Inferior parietal cortex (tissue), 1 donor: ENCODE measurements around the gene MSH3.
"Not testable (repeated sequence)": the region's sequence is repeated elsewhere in the genome, so short reads cannot be mapped to it uniquely, and the experiment has no call there.

ENCODE experiments used
- DNase-seq: peaks from one replicate; pipeline ENCODE4 v3.0.0-alpha.2; 2016; ENCODE audit errors: extremely low spot score

Gene MSH3

DNA sequence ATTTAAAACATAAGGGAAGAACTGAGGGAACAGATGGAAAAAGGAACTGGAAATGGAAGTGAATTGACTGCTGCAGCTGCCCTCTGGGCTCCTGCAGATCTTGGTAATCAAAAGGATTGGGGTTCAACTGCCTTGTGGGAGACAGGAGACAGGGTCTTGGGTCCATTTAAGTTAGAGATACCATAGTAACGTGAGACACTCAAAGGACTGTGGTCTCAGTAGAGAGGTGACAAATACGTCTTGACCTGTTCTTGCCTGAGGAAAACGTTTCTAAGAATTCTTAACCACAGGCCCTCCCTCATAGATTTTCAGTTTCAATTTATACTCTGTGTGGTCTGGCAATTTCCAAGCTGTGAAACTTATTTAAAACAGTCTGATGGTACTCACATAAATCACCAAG is 101.2 kb downstream of the MSH3 start:
- DNase-seq: no peak

DNA sequence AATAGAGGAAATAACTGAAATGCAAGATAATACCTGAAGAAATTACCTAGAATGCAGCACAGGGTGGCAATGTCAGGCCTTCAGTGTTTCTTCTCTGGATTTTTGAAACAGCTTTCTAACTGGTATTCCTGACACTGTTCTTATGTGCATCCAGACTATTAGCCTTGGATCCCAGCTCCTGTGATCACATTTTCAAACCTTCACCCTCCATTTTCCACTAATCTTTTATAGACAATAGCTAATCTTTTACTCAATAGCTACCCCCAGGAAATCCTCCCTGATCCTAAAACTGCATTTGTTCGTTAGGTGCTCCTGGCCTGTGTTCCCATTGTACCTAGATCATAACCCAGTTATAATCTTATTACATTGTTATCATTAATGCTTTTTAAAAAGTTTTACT is 101.8 kb downstream of the MSH3 start:
- no peak for DNase-seq

DNA sequence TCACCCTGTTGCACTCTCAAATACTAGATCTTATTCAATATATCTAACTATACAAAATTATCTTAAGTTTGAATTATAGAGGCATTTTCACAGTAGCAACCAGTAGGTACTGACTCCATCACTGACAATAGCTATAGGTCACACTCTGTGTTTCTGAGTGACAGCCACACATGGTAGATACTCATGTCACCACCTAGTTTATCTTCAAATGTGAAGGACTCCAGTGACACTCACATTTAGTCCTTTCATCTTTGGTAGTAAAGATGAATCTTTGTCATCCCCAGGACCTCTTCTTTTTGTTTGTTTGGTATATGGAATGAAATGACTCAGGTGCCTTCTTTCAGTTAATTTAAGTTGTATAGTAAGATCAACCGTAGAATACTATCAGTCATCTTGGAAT is 102.8 kb downstream of the MSH3 start:
- no peak for DNase-seq

DNA sequence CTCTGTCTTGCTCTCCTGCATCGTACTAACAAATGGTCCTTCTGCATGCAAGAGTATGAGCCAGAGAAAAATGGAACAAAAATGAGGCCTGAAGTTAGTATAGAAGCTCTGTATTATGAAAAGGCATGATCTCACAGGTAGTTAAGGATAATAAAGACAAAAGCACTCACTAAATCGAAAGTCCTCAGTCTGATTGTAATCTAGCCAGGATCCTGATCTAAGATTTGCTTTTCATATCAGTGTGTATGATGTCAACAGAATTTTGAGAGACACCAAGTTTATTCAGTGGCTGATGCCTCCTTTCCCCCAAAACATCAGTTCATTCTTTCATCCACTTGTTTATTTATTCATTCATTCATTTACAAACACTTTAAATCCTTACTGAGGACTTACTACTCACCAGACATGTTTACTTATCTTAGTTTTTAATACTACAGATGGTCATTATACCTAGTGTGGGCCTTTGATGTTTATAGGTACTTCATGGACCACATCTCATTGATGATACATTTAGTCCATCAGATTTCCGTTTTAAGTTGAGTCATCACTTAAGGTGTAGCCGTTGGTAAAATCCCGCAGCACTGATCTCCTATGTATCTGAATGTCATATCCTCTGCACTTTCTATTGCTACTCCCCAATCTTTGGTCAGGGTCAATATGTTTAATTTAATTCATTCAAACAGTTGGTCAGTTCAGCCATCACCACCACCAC is 105.6 kb downstream of the MSH3 start:
- no peak for DNase-seq

DNA sequence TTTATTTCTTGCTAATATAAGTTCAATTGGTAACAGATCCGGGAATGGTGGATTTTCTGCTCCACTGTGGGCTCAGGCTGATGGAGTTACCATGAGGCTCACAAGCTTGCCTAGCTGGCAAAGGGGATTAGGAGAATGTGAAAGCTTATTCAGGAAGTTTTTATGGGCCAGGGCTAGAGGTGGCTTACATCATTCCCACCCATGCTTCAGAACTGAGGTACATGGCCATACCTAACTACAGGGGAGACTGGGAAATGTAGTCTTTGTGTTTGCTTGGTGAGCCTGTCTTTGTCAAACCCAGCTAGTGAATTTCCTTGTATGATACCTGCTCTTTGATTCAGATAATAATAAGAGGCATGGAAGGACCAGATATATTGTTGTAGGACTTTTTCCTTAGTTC is 106.2 kb downstream of the MSH3 start:
- no peak for DNase-seq

DNA sequence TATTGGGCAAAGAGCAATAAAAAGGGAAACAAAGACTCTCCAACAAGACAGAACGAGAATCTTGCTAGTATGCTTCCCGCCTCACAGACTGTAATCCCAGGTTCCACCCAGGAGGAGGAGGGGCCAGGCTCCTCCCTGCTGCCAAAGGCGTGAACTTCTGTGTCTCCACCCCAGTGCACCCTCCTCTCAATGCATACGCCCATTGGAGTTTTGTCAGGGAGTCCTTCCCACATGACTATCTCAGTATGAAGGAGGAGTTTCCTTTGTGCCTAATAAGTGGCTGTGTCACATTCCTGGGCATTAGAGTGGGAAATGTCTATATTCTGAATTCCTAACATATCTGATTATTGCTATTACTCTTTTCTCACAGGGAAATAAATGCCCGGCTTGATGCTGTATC is 106.7 kb downstream of the MSH3 start:
- no peak for DNase-seq

DNA sequence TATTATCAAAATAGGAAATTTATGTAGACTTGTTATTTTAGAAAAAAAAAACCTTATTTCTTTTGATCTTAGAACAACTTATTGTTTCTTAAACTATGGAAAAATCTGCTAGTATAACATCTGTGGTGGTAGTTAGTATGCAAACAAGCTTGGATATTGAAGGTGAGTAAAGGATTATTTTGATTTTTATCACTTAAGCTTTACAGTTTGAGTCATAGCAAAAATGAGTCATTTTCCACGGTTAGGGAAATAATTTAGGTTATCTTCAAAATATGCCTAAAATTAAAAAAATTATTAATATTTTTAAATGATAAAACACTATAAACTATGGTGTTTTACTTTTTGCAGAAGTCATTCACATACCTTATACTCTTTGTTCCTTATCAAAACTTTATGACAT is 107.5 kb downstream of the MSH3 start:
- DNase-seq: no peak

DNA sequence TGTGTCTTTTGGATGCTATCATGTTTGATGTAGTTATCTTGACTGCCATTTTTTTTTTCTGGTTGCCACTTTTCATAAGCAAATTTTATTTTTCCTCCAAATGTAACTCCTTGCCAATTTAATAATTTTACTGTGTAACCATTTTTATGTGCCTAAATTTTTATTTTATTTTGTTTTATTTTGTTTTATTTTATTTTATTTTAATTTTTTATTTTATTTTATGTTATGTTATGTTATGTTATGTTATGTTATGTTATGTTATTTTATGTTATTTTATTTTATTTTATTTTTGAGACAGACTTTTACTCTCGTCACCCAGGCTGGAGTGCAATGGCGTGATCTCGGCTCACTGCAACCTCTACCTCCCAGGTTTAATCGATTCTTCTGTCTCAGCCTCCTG is 108.1 kb downstream of the MSH3 start:
- DNase-seq: no peak

DNA sequence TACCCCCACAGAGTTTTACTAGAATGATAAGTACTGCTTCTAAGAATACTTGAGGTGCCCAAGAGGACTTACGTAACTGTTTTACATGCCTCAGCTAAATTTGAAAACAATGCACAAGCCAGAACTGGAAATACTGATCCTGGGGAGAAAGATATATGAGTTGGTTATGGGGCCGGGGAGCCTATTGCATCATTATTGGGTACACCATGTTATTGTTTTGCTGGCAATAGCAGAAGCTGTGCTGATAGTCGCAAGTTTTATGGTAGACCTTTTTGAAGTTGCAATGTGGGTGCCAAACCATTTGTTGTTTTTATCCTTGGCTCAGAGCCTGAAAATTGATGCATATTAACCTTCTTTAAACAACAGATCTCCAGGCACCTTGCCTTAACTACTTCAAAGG is 108.8 kb downstream of the MSH3 start:
- DNase-seq: no peak

DNA sequence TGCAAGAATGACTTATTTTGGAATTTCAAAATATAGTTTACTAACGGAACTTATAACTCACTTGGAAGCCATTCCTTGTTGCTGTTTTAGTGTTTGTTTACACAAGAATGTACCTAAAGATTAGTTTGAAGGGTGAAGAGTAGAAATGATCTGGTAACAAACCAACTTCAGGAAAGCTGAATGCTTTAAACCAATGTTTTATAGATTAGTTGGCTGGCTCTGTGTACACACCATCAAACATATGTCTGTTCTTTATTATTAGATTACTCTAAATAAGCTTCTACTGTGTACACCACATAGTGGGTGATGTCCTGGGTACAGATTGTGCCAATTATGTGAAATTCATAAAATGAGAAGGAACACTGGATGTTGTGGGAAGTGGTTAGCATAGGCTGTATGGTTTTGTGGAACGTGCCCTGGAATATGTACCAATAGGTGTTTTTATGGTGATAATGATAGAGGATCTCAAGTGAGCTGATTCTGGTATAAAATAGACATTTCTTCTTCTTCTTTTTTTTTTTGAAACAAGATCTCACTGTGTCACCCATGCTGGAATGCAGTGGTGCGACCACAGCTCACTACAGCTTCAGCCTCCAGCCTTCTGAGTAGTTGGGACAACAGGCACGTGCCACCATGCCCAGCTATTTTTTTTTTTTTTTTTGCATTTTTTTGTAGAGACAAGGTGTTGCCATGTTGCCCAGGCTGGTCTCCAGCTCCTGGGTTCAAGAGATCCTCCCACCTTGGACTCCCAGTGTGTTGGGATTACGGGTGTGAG is 109.6 kb downstream of the MSH3 start:
- DNase-seq: no peak

DNA sequence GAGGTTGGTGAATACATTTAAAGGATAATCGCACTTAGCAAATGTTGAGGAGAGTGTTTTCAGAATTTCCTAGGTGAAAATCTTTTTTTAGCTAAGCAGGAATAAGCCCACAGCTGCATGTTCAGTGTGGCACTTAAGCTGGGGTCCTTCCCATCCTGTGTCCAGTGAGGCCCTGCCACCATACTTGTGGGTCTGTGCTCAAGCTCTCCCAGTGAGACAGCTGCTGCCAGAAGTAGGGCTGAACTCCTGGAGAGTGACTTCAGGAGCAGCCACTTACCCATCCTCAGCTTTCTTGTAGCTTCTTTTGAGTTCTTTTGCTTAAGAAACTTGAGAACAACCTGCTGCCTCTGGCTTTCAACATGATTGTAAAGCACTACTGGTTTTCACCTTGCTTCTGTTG is 110.3 kb downstream of the MSH3 start:
- DNase-seq: no peak

DNA sequence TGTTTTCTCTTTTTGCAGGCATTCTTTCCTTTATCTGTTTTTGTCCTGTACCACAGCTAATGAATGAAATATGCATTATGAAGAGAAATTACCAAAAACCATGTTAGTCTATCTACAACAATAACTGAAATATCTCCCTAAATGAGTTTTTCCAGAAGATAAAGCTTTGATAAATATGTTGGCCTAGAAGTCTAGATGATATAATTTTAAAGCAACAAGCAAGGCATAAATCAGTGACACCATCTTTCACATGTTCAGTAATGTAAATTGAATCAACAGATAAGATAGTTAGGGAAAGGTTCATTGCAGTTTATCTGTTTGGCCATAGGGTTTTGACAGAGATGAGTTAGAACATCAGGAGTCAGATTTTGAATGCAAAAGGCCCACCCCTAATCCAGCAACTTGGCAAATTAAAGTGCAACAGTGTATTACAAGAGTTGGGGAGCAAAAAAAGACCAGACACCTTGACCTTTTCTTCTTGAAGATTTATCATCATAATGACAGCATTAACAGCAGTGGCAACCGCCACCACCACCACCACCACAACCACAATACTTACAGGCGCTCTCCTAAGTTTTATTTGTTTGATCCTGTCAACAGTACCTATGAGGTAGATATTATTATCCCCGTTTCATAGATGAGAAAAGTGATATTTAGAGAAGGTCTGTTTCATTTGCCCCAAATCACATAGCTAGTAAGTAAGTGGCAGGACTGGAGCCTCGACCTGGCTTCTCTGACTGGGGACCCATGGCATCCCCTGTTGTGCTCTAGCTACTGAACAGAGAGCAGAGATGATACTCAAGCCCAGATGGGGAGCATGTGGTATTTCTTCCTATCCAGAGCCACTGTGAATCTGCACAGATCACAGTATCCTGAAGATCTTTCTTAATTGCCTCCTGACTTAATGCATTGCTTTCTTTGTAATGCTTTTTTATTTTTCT is 123.2 kb downstream of the MSH3 start:
- no peak for DNase-seq

DNA sequence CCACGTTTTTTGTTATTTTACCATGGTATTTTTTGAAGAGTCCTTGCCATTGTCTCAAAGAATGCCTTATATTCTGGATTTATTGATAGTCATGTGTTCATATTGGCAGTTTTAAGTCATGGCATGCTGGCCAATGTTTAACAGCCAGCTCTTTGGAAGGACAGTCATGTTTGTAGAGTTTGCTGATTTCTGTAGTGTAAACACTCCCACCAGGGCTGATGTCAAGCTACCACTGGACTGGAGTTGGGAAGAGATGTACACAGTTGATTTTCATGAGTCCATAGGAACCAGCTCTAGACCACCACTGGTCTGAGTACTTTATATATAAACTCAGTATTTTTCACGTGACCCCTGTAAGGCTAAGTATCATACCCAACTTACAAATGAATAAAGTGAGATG is 125.6 kb downstream of the MSH3 start:
- no peak for DNase-seq

DNA sequence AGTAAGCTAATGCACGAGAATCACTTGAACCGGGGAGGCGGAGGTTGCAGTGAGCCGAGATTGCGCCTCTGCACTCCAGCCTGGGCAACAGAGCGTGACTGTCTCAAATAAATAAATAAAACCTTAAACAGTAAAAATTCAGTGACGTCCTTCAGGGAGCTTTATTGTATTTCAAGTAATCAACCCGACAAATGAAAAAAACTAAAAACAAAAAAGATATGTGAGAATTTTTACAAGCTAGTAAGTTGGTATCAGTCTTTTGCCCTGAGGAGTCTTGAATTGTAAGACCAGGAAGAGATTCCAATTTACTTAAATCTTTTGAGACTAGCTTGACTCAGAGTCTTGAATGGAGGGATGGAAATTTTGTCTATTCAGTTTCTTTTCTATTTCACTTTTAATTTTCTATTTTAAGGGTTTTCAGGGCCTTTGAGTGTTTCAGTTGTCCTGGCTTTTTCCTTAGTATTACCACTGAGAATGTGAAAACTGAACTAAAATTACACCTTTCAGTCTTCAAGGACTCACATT is 126.4 kb downstream of the MSH3 start:
- no peak for DNase-seq

DNA sequence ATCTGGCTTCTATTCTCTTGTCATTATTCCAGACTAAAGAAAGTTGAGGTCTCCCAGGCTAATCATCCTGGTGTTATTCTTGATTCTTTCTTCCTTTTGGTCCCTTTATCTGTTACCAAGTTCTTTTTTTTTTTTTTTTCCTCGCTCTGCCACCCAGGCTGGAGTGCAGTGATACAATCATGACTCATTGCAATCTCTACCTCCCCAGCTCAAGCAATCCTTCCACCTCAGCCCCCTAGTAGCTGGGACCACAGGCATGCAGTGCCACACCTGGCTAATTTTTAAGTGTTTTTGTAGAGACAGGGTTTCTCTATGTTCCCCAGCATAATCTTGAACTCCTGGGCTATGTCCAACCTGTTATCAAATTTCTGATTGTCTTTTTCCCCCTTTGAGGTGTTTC is 126.9 kb downstream of the MSH3 start:
- DNase-seq: no peak

DNA sequence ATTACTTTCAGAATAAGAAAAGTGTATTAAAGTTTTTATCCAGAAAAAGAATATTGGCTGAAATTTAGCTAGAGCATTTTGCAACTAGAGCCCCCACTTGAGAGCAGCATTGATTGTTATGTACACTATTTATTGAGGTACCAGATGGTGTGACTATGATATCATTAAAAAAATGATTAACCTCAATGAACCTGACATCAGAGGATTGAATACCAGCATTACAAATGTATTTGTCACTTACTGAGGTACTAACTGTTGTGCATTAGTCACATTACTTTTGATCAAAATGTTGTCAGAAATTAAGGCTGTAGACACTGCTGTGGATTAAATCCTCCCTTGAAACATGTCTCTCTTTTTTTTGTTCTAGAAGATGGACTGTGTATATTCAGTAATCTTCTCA is 128.2 kb downstream of the MSH3 start:
- DNase-seq: no peak

DNA sequence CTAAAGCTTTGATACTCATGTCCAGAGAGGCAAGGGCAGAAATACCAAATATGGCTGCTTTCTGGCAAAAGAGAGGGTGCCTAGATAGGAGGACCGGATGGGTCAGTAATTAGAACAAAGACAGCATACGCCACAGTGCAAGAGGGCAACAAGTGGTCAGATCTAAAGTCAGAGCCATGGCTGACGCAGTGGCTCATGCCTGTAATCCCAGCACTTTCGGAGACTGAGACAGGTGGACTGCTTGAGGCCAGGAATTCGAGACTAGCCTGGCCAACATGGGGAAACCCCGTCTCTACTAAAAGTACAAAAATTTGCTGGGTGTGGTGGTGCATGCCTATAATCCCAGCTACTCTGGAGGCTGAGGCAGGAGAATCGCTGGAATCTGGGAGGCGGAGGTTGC is 129.3 kb downstream of the MSH3 start:
- DNase-seq: not testable (repeated sequence)

DNA sequence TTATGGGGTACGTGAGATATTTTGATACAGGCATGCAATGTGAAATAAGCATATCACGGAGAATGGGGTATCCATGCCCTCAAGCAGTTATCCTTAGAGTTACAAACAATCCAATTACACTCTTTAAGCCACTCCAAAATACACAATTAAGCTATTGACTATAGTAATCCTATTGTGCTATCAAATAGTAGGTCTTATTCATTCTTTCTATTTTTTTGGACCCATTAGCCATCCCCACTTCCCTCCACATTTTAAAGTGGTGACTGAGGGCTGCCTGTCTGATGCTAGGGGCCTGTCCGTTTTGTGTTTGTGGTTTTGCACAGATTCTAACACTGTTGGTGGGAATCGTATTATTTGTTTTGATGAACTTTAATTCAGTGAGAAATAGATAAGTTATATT is 130.0 kb downstream of the MSH3 start:
- DNase-seq: no peak

DNA sequence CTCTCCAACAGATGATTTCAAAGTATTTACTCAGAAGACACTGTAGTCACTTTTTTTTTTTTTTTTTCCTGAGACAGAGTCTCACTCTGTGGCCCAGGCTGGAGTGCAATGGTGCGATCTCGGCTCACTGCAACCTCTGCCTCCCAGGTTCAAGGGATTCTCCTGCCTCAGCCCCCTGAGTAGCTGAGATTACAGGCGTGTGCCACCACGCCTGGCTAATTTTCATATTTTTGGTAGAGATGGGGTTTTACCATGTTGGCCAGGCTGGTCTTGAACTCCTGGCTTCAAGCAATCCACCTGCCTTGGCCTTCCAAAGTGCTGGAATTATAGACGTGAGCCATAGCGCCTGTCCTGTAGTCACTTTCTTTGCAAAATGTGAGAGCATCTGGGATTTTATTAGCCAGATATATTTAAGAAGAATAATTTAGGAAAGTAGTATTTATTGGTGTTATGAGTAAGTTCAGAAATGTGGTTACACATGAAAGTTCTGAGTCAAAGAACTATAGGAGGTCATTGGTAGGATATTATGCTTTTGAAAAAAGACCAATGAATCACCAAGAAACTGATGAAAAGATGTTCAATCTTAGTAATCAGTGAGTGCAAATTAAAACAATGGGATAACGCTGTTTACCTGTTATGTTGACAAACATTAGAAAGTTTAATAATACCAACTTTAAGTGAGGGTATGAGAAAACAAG is 135.0 kb downstream of the MSH3 start:
- DNase-seq: not testable (repeated sequence)

DNA sequence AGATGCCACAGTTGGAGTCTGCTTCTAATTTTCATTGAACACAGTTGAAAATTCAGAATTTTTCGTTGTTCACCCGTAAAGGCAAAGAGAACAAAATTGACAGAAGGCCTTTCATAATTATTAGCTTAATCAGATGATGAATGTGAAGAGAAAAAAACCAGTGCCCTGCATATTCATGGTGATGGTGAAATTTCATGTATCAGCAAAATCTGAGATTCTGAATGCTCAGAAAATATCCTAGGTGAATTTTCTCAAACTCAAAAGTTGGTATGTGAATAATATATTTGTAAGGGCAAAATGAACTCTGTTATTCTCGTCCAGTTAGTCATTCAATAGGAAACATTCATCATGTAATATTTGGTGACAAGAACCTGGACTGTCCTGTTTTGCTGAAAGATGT is 136.2 kb downstream of the MSH3 start:
- no peak for DNase-seq

DNA sequence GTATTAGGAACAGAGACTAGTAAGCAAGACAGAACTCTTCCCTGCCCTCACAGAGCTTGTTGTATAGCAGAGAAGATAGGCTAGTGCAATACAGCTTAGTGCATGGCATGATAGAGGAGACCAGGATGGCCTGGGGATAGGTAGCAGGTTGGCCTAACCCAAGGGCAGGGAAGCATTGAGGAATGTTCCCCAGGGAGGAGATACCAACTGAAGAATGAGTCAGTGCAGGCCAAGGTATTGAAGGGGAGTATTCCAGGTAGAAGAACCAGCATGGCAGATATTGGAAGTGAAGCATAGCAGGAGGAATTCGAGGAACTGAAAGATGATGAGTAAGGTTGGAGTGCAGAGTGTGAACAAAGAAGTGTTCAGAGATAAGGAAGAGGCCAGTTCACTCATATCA is 138.9 kb downstream of the MSH3 start:
- no peak for DNase-seq

DNA sequence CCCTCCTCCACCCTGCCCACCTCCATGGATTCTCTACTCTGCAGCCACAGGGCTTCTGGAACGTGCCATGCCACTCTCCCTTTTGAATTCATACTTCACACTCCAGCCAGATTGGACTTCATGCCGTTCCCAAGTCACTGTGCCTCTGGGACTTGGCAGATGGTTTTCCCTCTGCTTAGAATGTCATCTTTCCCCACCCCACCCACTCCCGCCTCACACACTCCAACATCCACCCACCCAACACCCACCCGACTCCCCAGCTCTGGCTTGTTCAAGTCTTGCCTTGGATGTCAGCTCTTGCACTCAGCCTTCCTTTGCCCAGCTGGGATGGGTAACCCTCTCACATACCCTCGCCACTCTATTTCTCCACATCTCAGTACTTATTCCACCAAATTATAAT is 142.4 kb downstream of the MSH3 start:
- no peak for DNase-seq
